Activated T-helper 2 cell treated with anti-CD3 and anti-CD28 coated beads, Interferon-gamma antibody, Interleukin-2, Interleukin-4, amounts not matched to agents 10 μg/mL and 5 μg/mL and 100 μg/mL, durations not matched to agents 14 hours and 24 hours and 36 hours (primary cell): ENCODE data around the gene ECSCR. TPM values are rescaled to one million over a fixed set of nuclear protein-coding genes. Genes with fewer than 3 reads are reported as not detected.

Experiments used
- DNase-seq: peaks from one replicate; pipeline ENCODE4 v3.0.0; 2021; ENCODE audit warnings: low spot score
- H3K27ac Mint-ChIP-seq: one replicate; pipeline ENCODE4 v1.8.0; 2021; ENCODE audit warnings: mixed read lengths
- H3K27me3 Mint-ChIP-seq: one replicate; pipeline ENCODE4 v1.8.0; 2021; ENCODE audit warnings: low read depth, mixed read lengths
- H3K36me3 Mint-ChIP-seq: one replicate; pipeline ENCODE4 v1.8.0; 2021; ENCODE audit warnings: low read depth, mixed read lengths
- H3K4me1 Mint-ChIP-seq: one replicate; pipeline ENCODE4 v1.8.0; 2021; ENCODE audit warnings: low read depth, mixed read lengths
- H3K4me3 Mint-ChIP-seq: one replicate; pipeline ENCODE4 v1.8.0; 2021; ENCODE audit warnings: low read depth, mild to moderate bottlenecking, moderate library complexity, mixed read lengths
- H3K9me3 Mint-ChIP-seq: one replicate; pipeline ENCODE4 v1.8.0; 2021; ENCODE audit warnings: mixed read lengths
- intact Hi-C: fragments of 100-400 bp; cut with micrococcal nuclease; formaldehyde crosslinking; loops from one replicate; pipeline ENCODE4 v1.15.1; 2023
- total RNA-seq: library from RNA; stranded (reverse); gene quantifications from 2 replicates; pipeline ENCODE4 v1.2.3, GENCODE V29; 2022

ECSCR gene
- total RNA-seq, 1 donor from 2014 or later, result 1.0 TPM

DNA sequence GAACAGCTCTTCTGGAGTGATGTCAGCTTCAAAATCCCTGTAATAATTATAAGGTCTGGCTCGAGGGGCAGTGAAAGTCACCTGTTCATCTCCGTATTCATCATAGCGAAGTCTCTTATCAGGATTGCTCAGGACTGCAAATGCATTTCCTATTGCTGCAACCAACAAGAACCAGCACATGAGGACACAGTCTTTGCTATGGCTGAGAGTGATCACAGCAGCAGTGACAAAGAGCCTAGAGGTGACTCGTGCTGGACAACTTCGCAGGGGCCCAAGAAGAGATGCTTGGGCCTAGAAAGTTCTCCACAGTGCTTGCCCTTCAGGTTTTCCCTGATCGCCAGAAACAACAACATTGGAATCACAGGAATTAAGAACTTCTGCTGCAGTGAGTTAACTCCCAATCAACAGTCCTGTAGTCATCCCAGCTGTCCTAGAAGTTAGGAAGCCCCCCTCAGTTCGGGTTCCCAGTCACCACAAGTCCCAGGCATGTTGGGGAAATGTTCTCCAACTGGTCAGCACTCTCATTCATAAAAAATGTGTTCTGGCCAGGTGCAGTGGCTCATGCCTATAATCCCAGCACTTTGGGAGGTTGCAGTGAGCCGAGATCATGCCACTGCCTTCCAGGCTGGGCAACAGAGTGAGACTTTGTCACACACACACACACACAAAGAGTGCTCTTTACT lies 36.2 kb downstream of the ECSCR start:
- DNase-seq, result no peak
- intact Hi-C loops, result no loop called here
- peaks cover 23% of the 10 kb centered on the region for H3K4me1 Mint-ChIP-seq
- peaks cover 70% of the 10 kb centered on the region for H3K36me3 Mint-ChIP-seq
- H3K27ac Mint-ChIP-seq, result no peak overlapping the region
- H3K4me3 Mint-ChIP-seq, result no peak overlapping the region
- H3K9me3 Mint-ChIP-seq, result no peaks in the 10 kb centered on the region
- no peaks in the 10 kb centered on the region for H3K27me3 Mint-ChIP-seq

DNA sequence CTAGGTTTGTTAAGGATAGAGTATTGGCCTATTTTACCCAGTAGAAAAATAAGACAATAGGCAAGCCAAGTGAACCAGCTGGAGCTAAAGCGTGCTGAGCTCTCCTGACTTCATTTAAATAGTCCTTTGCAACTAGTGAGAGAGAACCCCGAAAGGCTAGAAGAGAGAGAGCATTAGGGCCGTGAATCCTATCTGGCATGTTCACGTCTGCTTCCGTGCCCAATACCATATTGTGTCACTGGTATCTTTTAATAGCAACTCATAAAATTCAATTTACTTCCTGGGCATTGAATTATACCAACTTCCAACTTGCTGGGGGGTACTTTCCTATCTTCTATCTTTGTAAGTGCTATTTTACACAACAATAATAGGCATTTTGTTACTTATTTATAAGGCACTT lies 37.0 kb downstream of the ECSCR start:
- H3K36me3 Mint-ChIP-seq, result peaks cover 65% of the 10 kb centered on the region
- no peak overlapping the region for H3K27ac Mint-ChIP-seq
- no peak for DNase-seq
- H3K4me3 Mint-ChIP-seq, result no peak overlapping the region
- H3K27me3 Mint-ChIP-seq, result no peaks in the 10 kb centered on the region
- no peaks in the 10 kb centered on the region for H3K9me3 Mint-ChIP-seq
- H3K4me1 Mint-ChIP-seq, result peaks cover 22% of the 10 kb centered on the region
- intact Hi-C loops, result no loop called here

DNA sequence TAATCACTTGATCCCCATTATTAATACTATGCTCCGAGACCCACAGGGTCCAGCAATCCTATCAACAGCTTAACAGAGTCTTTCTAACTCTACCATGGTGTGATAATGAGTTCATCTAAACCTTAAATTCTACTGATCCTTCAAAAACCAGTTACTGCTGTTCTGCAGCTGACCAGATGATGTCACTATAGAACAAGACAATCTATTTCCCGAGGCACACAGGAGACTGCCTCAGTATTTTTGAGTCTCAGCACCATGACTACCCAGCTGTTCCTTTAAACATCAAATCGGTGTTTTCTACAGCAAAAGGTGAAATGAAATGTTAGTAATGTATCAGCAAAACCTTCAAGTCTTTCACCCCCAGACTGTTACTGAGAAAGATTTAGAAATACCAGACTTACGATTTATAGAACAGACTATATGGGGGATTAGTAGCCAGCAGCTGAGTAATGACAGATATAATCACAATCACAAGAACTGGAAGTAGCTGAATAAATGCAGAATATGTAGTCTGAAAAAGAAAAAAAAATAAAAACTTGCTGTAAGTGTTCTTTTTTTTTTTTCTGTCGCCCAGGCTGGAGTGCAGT lies 40.1 kb downstream of the ECSCR start:
- H3K4me1 Mint-ChIP-seq, result peaks cover 22% of the 10 kb centered on the region
- H3K4me3 Mint-ChIP-seq, result no peak overlapping the region
- intact Hi-C loops, result loop anchor here (1.0 to 2.0 kb wide), 2 partner anchors 14 to 91 kb away; no protein-coding TSS in a partner anchor
- no peaks in the 10 kb centered on the region for H3K9me3 Mint-ChIP-seq
- H3K36me3 Mint-ChIP-seq, result peaks cover 72% of the 10 kb centered on the region
- peak; percentile 53 for DNase-seq
- no peaks in the 10 kb centered on the region for H3K27me3 Mint-ChIP-seq
- H3K27ac Mint-ChIP-seq, result peak overlapping the region; percentile 58

DNA sequence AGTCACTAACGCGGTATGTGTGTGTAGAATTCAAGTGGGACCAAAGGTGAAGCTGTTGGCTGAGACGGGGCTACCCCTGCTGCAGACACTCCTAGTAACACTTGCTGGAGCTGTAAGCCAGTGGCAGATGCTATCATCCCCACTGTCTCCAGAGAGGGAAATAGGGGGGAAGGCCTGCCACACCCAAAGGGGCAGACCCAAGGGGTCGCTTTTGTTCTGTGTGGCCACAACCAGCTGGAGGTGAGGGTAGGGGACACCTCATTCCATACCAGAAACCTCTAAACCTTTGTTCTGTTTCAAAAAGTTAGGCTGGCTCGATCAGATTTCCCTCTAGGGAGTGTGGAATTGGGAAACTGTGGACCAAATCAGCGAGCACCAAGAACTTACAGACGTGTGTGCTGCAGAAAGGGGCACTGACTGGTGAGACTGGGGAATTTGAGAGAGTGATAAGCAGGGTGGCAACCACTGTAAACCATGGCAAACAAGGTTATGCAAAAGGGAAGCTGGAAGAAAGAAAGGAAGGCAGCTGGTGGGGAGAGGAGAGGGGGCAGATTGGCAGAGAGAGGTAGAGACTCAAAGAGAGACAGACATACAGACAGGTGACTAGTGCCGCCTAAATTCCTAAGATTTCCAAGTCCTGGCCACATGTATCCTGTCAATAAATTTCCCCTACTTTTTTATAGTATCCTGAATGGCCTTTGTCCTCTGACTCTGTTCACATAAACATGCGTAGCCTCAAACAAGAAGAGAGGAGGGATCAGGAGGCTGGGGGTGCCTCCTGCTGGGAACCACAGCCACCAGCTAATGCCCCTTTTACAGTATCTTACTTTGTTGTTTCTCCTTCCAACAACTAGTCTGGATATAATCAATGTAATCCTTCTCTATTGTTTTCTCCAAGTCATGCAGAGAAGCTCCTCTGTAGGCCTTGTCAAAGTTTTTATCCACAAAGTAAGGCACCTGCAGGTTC lies 43.0 kb downstream of the ECSCR start:
- H3K4me1 Mint-ChIP-seq, result peaks cover 46% of the 10 kb centered on the region

DNA sequence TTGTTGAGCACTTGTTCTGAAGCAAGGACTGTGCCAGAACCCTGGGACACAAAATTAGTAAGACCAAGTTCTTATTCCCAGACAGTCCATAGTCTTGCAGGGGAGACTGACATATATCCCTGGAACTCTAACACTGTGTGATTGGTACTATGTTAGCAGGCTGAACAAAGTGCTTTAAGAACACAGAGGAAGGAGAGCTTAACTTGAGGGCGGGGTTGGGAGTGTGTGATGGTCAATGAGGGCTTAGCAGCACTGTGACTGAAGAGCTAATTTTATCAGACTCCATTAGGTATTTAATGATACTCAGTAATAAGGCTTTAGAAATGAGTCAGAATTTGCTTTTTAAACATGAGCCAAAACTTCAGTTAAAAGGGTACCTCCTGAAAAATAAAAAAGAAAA lies 43.8 kb downstream of the ECSCR start:
- DNase-seq, result no peak
- Mint-ChIP-seq H3K4me1 (peaks cover 50% of the 10 kb centered on the region), H3K4me3 (no peak overlapping the region), H3K9me3 (no peaks in the 10 kb centered on the region), H3K36me3 (peaks cover 55% of the 10 kb centered on the region), H3K27ac (peak overlapping the region; percentile 52), H3K27me3 (no peaks in the 10 kb centered on the region)
- intact Hi-C loops, result loop anchor here (10.0 kb wide), 2 partner anchors 216 to 346 kb away; no protein-coding TSS in a partner anchor

More for the DNA sequence above, 43.0 kb downstream of the ECSCR start:
- Mint-ChIP-seq H3K27ac (peak overlapping the region; percentile 52), H3K27me3 (no peaks in the 10 kb centered on the region), H3K36me3 (peaks cover 59% of the 10 kb centered on the region), H3K9me3 (no peaks in the 10 kb centered on the region), H3K4me3 (no peak overlapping the region)
- no peak for DNase-seq
- intact Hi-C loops, result loop anchor here (10.0 kb wide), 2 partner anchors 215 to 345 kb away; no protein-coding TSS in a partner anchor

DNA sequence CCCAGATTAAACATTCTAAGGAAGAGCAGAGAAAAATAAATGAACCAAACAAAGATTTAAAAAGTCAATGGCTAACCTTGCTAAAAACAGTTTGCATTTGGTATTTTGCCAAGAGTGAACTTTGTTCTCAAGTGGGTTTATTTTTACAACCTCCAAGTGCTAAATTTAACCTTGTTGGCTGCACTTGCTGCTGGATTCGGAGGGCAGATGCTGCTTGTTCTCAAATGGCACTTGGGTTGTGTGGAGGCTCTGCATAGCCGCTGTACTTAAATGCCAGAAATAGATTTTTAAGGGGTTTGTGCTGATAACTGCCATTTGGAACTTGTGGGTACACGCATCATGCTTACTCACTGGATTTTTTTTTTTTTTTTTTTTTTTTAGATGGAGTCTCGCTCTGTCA lies 45.3 kb downstream of the ECSCR start:
- peaks cover 59% of the 10 kb centered on the region for H3K4me1 Mint-ChIP-seq
- intact Hi-C loops, result loop anchor here (10.0 kb wide), 2 partner anchors 218 to 348 kb away; no protein-coding TSS in a partner anchor

DNA sequence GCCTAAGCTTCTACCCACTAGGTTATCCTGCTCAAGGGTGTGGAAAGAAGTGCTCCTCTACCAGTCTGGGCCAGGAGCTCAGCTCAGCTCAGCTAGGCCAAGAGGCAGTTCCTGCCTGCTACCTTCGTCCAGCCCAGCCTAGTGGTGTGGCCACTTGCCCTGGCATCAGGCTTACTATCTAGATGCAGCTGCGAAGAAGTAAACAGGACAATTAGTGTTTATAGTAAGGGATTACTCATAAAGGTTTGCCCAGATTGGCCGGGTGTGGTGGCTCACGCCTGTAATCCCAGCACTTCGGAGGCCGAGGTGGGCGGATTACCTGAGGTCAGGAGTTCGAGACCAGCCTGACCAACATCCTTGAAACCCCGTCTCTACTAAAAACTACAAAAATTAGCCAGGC lies 45.9 kb downstream of the ECSCR start:
- Mint-ChIP-seq H3K36me3 (peaks cover 59% of the 10 kb centered on the region), H3K4me3 (no peak overlapping the region), H3K27ac (peak overlapping the region; percentile 97), H3K4me1 (peaks cover 59% of the 10 kb centered on the region), H3K9me3 (no peaks in the 10 kb centered on the region), H3K27me3 (no peaks in the 10 kb centered on the region)
- intact Hi-C loops, result loop anchor here (10.0 kb wide), 2 partner anchors 218 to 348 kb away; no protein-coding TSS in a partner anchor
- DNase-seq, result no peak

More for the DNA sequence above, 45.3 kb downstream of the ECSCR start:
- Mint-ChIP-seq H3K9me3 (no peaks in the 10 kb centered on the region), H3K27me3 (no peaks in the 10 kb centered on the region), H3K4me3 (no peak overlapping the region), H3K27ac (peak overlapping the region; percentile 97), H3K36me3 (peaks cover 57% of the 10 kb centered on the region)
- no peak for DNase-seq

DNA sequence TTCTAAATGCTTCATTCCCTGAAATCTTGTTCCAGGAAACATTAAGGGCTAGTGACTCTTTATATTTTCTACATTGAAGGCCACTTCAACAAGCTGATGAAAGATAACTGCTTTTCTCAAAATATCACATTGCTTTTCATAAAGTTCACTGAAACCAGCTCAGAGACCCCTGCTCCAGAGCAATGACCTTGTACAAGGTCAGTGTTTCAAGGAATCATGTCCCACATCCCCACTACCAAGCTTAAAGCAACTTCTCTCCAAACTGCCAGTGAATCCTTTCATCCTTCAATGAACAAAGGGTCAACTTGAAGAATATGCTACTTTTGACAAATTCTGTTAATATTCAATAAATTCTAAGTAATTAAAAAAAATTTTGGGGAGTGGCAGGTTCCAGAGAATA lies 46.7 kb downstream of the ECSCR start:
- peak overlapping the region; percentile 97 for H3K27ac Mint-ChIP-seq
- peaks cover 61% of the 10 kb centered on the region for H3K36me3 Mint-ChIP-seq
- intact Hi-C loops, result loop anchor here (1.0 to 10.0 kb wide), 9 partner anchors 23 to 349 kb away; partner anchors contain the start of genes DNAJC18, STING1 and UBE2D2
- no peak for DNase-seq
- peak overlapping the region; percentile 66 for H3K4me3 Mint-ChIP-seq
- H3K4me1 Mint-ChIP-seq, result peaks cover 60% of the 10 kb centered on the region
- H3K9me3 Mint-ChIP-seq, result no peaks in the 10 kb centered on the region
- H3K27me3 Mint-ChIP-seq, result no peaks in the 10 kb centered on the region

DNA sequence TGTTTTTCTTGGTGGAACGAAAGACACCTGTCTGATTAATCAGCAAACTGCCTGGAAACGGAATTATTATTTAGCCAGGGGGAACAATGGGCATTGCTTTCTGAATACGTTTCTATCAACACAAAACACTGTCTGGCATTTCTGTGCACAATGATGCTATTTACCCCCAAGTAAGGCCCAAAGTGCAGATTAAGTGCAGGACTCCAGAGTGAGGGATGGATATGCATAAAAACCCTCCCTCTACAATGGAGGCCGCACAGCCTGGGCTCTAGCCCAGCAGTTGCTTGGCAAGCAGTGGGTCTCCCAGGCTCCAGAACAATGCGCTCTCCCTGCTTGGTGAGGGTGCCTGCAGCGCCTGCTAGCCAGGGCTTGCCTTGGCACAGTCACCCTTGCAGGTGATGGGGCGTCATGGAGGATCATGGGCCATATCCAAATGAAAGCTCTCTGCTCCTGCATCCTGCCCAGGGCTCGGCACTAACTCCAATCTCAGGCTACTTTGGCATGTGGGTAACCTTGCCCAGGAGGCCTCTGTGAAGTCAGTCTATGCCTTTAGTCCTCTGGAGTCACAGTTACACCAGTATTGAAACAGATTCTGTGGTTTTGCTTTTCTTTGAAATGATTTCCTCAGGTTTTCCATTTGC lies 47.2 kb downstream of the ECSCR start:
- intact Hi-C loops, result loop anchor here (1.0 to 10.0 kb wide), 9 partner anchors 23 to 349 kb away; partner anchors contain the start of genes DNAJC18, STING1 and UBE2D2
- peaks cover 59% of the 10 kb centered on the region for H3K4me1 Mint-ChIP-seq
- DNase-seq, result no peak

DNA sequence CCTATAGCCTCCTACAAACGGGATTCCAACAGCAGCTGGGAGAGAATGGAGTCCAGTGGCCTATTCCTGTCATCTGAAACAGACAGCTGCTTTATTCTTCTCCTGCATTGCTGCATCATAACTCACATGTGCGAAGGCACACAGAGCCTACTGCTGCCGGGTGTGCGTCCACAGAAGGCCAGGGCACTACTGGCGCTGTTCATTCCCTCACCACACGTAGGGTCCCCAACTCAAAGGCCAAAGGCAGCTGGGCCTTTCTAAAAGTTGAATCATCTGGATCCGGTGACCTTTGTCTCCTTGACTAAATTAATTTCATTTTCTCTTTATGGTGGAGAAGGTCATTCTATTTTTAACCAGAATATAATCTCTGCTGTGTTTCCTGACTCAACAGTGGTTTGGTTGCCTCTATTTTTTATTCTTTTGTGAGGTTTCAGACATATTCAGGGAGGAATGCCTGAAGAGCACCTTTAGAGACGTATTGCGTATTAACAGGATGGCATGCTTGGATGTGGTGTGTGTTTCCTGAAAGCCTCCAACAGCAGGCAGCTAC lies 47.9 kb downstream of the ECSCR start:
- intact Hi-C loops, result loop anchor here (1.0 to 10.0 kb wide), 10 partner anchors 10 to 350 kb away; partner anchors contain the start of genes DNAJC18, SPATA24, STING1 and UBE2D2
- Mint-ChIP-seq H3K27me3 (no peaks in the 10 kb centered on the region), H3K27ac (peak overlapping the region; percentile 97), H3K4me3 (peak overlapping the region; percentile 66), H3K9me3 (no peaks in the 10 kb centered on the region), H3K36me3 (peaks cover 55% of the 10 kb centered on the region), H3K4me1 (peaks cover 59% of the 10 kb centered on the region)
- no peak for DNase-seq

More for the DNA sequence above, 47.2 kb downstream of the ECSCR start:
- Mint-ChIP-seq H3K4me3 (peak overlapping the region; percentile 66), H3K27me3 (no peaks in the 10 kb centered on the region), H3K36me3 (peaks cover 59% of the 10 kb centered on the region), H3K9me3 (no peaks in the 10 kb centered on the region), H3K27ac (peak overlapping the region; percentile 97)

DNA sequence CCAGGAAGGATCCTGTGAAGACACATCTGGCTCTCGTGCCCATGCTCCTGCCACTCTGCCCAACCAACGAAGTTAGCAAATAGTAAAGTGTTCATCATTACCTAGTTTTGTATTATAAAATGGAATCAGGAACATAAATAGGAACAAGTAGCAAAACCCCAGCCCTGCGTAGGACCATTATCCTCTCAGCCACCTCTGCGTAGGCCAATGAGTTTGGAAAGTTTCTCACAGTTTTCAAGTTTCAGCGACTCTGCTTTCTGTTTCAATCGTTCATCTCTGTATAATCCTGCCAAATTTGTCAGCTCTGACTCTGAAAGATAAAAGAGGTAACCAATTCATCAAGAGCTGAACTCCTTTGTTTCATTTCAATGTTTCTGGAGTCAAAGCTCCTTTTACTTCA lies 48.6 kb downstream of the ECSCR start:
- peaks cover 50% of the 10 kb centered on the region for H3K36me3 Mint-ChIP-seq

More for the DNA sequence above, 48.6 kb downstream of the ECSCR start:
- Mint-ChIP-seq H3K27me3 (no peaks in the 10 kb centered on the region), H3K4me3 (peak overlapping the region; percentile 44), H3K4me1 (peaks cover 58% of the 10 kb centered on the region), H3K9me3 (no peaks in the 10 kb centered on the region), H3K27ac (peak overlapping the region; percentile 97)
- intact Hi-C loops, result loop anchor here (1.0 to 10.0 kb wide), 7 partner anchors 10 to 351 kb away; partner anchors contain the start of genes DNAJC18, SPATA24, STING1 and UBE2D2
- no peak for DNase-seq
